ENCODE measurements around the gene PDE3A. TPM values are rescaled to one million over a fixed set of nuclear protein-coding genes. Genes with fewer than 3 reads are reported as not detected.

Gene PDE3A
- total RNA-seq, 1 donor from 2014 or later, result 18.3 TPM

- Histone ChIP-seq H3K27me3 (ENCODE audit: control insufficient read depth in 3 of 3, insufficient read depth in 3 of 3, low read length in 3 of 3) (no peaks in the 10 kb centered on the region), H3K9me3 (ENCODE audit: control insufficient read depth in 3 of 3, low read length in 3 of 3) (no peaks in the 10 kb centered on the region), H3K27ac (ENCODE audit: low read depth, low read length) (no peak overlapping the region), H3K36me3 (ENCODE audit: control insufficient read depth in 3 of 3, insufficient read depth in 3 of 3, low read length in 3 of 3) (no peaks in the 10 kb centered on the region), H3K4me1 (ENCODE audit: control insufficient read depth in 3 of 3, insufficient read depth in 3 of 3, low read length in 3 of 3) (peaks cover 0 to 2% (median 0%) of the 10 kb centered on the region in 3 donors), H3K4me3 (ENCODE audit: low read length in 3 of 3) (no peak overlapping the region), H3K9ac (ENCODE audit: low read depth in 1 of 3, low read length in 3 of 3) (no peak overlapping the region)
Observed at GRCh38 chr12:20436316-20436715, 68.0 kb downstream of the PDE3A start.

GRCh38 chr12:20438299-20438779 lies 70.0 kb downstream of the PDE3A start:
- Histone ChIP-seq H3K4me3 (ENCODE audit: low read length in 3 of 3) (no peak overlapping the region), H3K4me1 (ENCODE audit: control insufficient read depth in 3 of 3, insufficient read depth in 3 of 3, low read length in 3 of 3) (peaks cover 0 to 2% (median 0%) of the 10 kb centered on the region in 3 donors), H3K27ac (ENCODE audit: low read depth, low read length) (no peak overlapping the region), H3K36me3 (ENCODE audit: control insufficient read depth in 3 of 3, insufficient read depth in 3 of 3, low read length in 3 of 3) (no peaks in the 10 kb centered on the region), H3K27me3 (ENCODE audit: control insufficient read depth in 3 of 3, insufficient read depth in 3 of 3, low read length in 3 of 3) (no peaks in the 10 kb centered on the region), H3K9me3 (ENCODE audit: control insufficient read depth in 3 of 3, low read length in 3 of 3) (no peaks in the 10 kb centered on the region), H3K9ac (ENCODE audit: low read depth in 1 of 3, low read length in 3 of 3) (no peak overlapping the region)

- Histone ChIP-seq H3K36me3 (ENCODE audit: control insufficient read depth in 3 of 3, insufficient read depth in 3 of 3, low read length in 3 of 3) (no peaks in the 10 kb centered on the region), H3K4me3 (ENCODE audit: low read length in 3 of 3) (no peak overlapping the region), H3K27ac (ENCODE audit: low read depth, low read length) (no peak overlapping the region), H3K4me1 (ENCODE audit: control insufficient read depth in 3 of 3, insufficient read depth in 3 of 3, low read length in 3 of 3) (peaks cover 0 to 2% (median 0%) of the 10 kb centered on the region in 3 donors), H3K9me3 (ENCODE audit: control insufficient read depth in 3 of 3, low read length in 3 of 3) (no peaks in the 10 kb centered on the region), H3K9ac (ENCODE audit: low read depth in 1 of 3, low read length in 3 of 3) (no peak overlapping the region), H3K27me3 (ENCODE audit: control insufficient read depth in 3 of 3, insufficient read depth in 3 of 3, low read length in 3 of 3) (no peaks in the 10 kb centered on the region)
Observed at GRCh38 chr12:20439626-20440025, 71.3 kb downstream of the PDE3A start.

- H3K36me3 ChIP-seq (ENCODE audit: control insufficient read depth in 3 of 3, insufficient read depth in 3 of 3, low read length in 3 of 3), result no peaks in the 10 kb centered on the region
- H3K27me3 ChIP-seq (ENCODE audit: control insufficient read depth in 3 of 3, insufficient read depth in 3 of 3, low read length in 3 of 3), result no peaks in the 10 kb centered on the region
- no peak overlapping the region for H3K4me3 ChIP-seq (ENCODE audit: low read length in 3 of 3)
- peaks cover 0 to 4% (median 0%) of the 10 kb centered on the region in 3 donors for H3K4me1 ChIP-seq (ENCODE audit: control insufficient read depth in 3 of 3, insufficient read depth in 3 of 3, low read length in 3 of 3)
- H3K9ac ChIP-seq (ENCODE audit: low read depth in 1 of 3, low read length in 3 of 3), result no peak overlapping the region
- H3K27ac ChIP-seq (ENCODE audit: low read depth, low read length), result no peak overlapping the region
- no peaks in the 10 kb centered on the region for H3K9me3 ChIP-seq (ENCODE audit: control insufficient read depth in 3 of 3, low read length in 3 of 3)
Observed at GRCh38 chr12:20440408-20440807, 72.1 kb downstream of the PDE3A start.

- no peak overlapping the region for H3K27ac ChIP-seq (ENCODE audit: low read depth, low read length)
- no peaks in the 10 kb centered on the region for H3K36me3 ChIP-seq (ENCODE audit: control insufficient read depth in 3 of 3, insufficient read depth in 3 of 3, low read length in 3 of 3)
- H3K4me3 ChIP-seq (ENCODE audit: low read length in 3 of 3), result no peak overlapping the region
- peaks cover 0 to 4% (median 0%) of the 10 kb centered on the region in 3 donors for H3K4me1 ChIP-seq (ENCODE audit: control insufficient read depth in 3 of 3, insufficient read depth in 3 of 3, low read length in 3 of 3)
- no peaks in the 10 kb centered on the region for H3K27me3 ChIP-seq (ENCODE audit: control insufficient read depth in 3 of 3, insufficient read depth in 3 of 3, low read length in 3 of 3)
- no peaks in the 10 kb centered on the region for H3K9me3 ChIP-seq (ENCODE audit: control insufficient read depth in 3 of 3, low read length in 3 of 3)
- no peak overlapping the region for H3K9ac ChIP-seq (ENCODE audit: low read depth in 1 of 3, low read length in 3 of 3)
Observed at GRCh38 chr12:20442322-20442721, 74.0 kb downstream of the PDE3A start.

GRCh38 chr12:20443255-20443654 lies 74.9 kb downstream of the PDE3A start:
- Histone ChIP-seq H3K4me3 (ENCODE audit: low read length in 3 of 3) (no peak overlapping the region), H3K4me1 (ENCODE audit: control insufficient read depth in 3 of 3, insufficient read depth in 3 of 3, low read length in 3 of 3) (peaks cover 0 to 4% (median 0%) of the 10 kb centered on the region in 3 donors), H3K27ac (ENCODE audit: low read depth, low read length) (no peak overlapping the region), H3K9me3 (ENCODE audit: control insufficient read depth in 3 of 3, low read length in 3 of 3) (no peaks in the 10 kb centered on the region), H3K27me3 (ENCODE audit: control insufficient read depth in 3 of 3, insufficient read depth in 3 of 3, low read length in 3 of 3) (no peaks in the 10 kb centered on the region), H3K36me3 (ENCODE audit: control insufficient read depth in 3 of 3, insufficient read depth in 3 of 3, low read length in 3 of 3) (no peaks in the 10 kb centered on the region), H3K9ac (ENCODE audit: low read depth in 1 of 3, low read length in 3 of 3) (no peak overlapping the region)

- H3K4me3 ChIP-seq (ENCODE audit: low read length in 3 of 3), result no peak overlapping the region
- H3K9ac ChIP-seq (ENCODE audit: low read depth in 1 of 3, low read length in 3 of 3), result no peak overlapping the region
- no peaks in the 10 kb centered on the region for H3K9me3 ChIP-seq (ENCODE audit: control insufficient read depth in 3 of 3, low read length in 3 of 3)
- H3K36me3 ChIP-seq (ENCODE audit: control insufficient read depth in 3 of 3, insufficient read depth in 3 of 3, low read length in 3 of 3), result no peaks in the 10 kb centered on the region
- no peak overlapping the region for H3K27ac ChIP-seq (ENCODE audit: low read depth, low read length)
- no peaks in the 10 kb centered on the region for H3K27me3 ChIP-seq (ENCODE audit: control insufficient read depth in 3 of 3, insufficient read depth in 3 of 3, low read length in 3 of 3)
- H3K4me1 ChIP-seq (ENCODE audit: control insufficient read depth in 3 of 3, insufficient read depth in 3 of 3, low read length in 3 of 3), result peaks cover 0 to 4% (median 0%) of the 10 kb centered on the region in 3 donors
Observed at GRCh38 chr12:20443792-20444191, 75.5 kb downstream of the PDE3A start.

GRCh38 chr12:20444595-20445170 lies 76.3 kb downstream of the PDE3A start:
- H3K27me3 ChIP-seq (ENCODE audit: control insufficient read depth in 3 of 3, insufficient read depth in 3 of 3, low read length in 3 of 3), result no peaks in the 10 kb centered on the region
- peaks cover 0 to 4% (median 0%) of the 10 kb centered on the region in 3 donors for H3K4me1 ChIP-seq (ENCODE audit: control insufficient read depth in 3 of 3, insufficient read depth in 3 of 3, low read length in 3 of 3)
- no peaks in the 10 kb centered on the region for H3K9me3 ChIP-seq (ENCODE audit: control insufficient read depth in 3 of 3, low read length in 3 of 3)
- H3K27ac ChIP-seq (ENCODE audit: low read depth, low read length), result no peak overlapping the region
- no peak overlapping the region for H3K4me3 ChIP-seq (ENCODE audit: low read length in 3 of 3)
- no peak overlapping the region for H3K9ac ChIP-seq (ENCODE audit: low read depth in 1 of 3, low read length in 3 of 3)
- no peaks in the 10 kb centered on the region for H3K36me3 ChIP-seq (ENCODE audit: control insufficient read depth in 3 of 3, insufficient read depth in 3 of 3, low read length in 3 of 3)

GRCh38 chr12:20445687-20446086 lies 77.3 kb downstream of the PDE3A start:
- Histone ChIP-seq H3K27ac (ENCODE audit: low read depth, low read length) (no peak overlapping the region), H3K4me1 (ENCODE audit: control insufficient read depth in 3 of 3, insufficient read depth in 3 of 3, low read length in 3 of 3) (peaks cover 0 to 4% (median 0%) of the 10 kb centered on the region in 3 donors), H3K4me3 (ENCODE audit: low read length in 3 of 3) (no peak overlapping the region), H3K36me3 (ENCODE audit: control insufficient read depth in 3 of 3, insufficient read depth in 3 of 3, low read length in 3 of 3) (no peaks in the 10 kb centered on the region), H3K9me3 (ENCODE audit: control insufficient read depth in 3 of 3, low read length in 3 of 3) (no peaks in the 10 kb centered on the region), H3K27me3 (ENCODE audit: control insufficient read depth in 3 of 3, insufficient read depth in 3 of 3, low read length in 3 of 3) (no peaks in the 10 kb centered on the region), H3K9ac (ENCODE audit: low read depth in 1 of 3, low read length in 3 of 3) (no peak overlapping the region)

- no peaks in the 10 kb centered on the region for H3K9me3 ChIP-seq (ENCODE audit: control insufficient read depth in 3 of 3, low read length in 3 of 3)
- H3K27me3 ChIP-seq (ENCODE audit: control insufficient read depth in 3 of 3, insufficient read depth in 3 of 3, low read length in 3 of 3), result no peaks in the 10 kb centered on the region
- no peaks in the 10 kb centered on the region for H3K36me3 ChIP-seq (ENCODE audit: control insufficient read depth in 3 of 3, insufficient read depth in 3 of 3, low read length in 3 of 3)
- H3K27ac ChIP-seq (ENCODE audit: low read depth, low read length), result no peak overlapping the region
- no peak overlapping the region for H3K4me3 ChIP-seq (ENCODE audit: low read length in 3 of 3)
- H3K4me1 ChIP-seq (ENCODE audit: control insufficient read depth in 3 of 3, insufficient read depth in 3 of 3, low read length in 3 of 3), result peaks cover 0 to 4% (median 0%) of the 10 kb centered on the region in 3 donors
- H3K9ac ChIP-seq (ENCODE audit: low read depth in 1 of 3, low read length in 3 of 3), result no peak overlapping the region
Observed at GRCh38 chr12:20446836-20447235, 78.5 kb downstream of the PDE3A start.

Measured in skeletal muscle tissue (tissue), 4 donors.